HG03060 (cell line): ENCODE results near the gene EPHB3.

Experiments
- ATAC-seq: cut with Tn5 transposase; IDR thresholded peaks from one replicate; pipeline ENCODE4 v1.9.1; 2021; ENCODE audit warnings: low read depth, moderate number of reproducible peaks; ENCODE audit not compliant: unreplicated experiment

Gene EPHB3

GRCh38 chr3:184578218-184578617, 16.6 kb downstream of the EPHB3 start:
- ATAC-seq = no peak

- ATAC-seq = no peak
Measured at GRCh38 chr3:184578822-184579221, 17.2 kb downstream of the EPHB3 start.

- ATAC-seq = no peak
Measured at GRCh38 chr3:184579513-184579912, 17.9 kb downstream of the EPHB3 start.

- no peak for ATAC-seq
Measured at GRCh38 chr3:184580376-184580775, 18.8 kb downstream of the EPHB3 start.

- ATAC-seq = no peak
Measured at GRCh38 chr3:184581331-184581855, 19.8 kb downstream of the EPHB3 start.

GRCh38 chr3:184582646-184583577, 21.3 kb downstream of the EPHB3 start:
- ATAC-seq = no peak

- ATAC-seq = no peak
Measured at GRCh38 chr3:184583578-184584451, 22.2 kb downstream of the EPHB3 start.

GRCh38 chr3:184584464-184584891, 22.9 kb downstream of the EPHB3 start:
- no peak for ATAC-seq

GRCh38 chr3:184585545-184585944, 24.0 kb downstream of the EPHB3 start:
- no peak for ATAC-seq

- no peak for ATAC-seq
Measured at GRCh38 chr3:184586851-184587250, 25.3 kb downstream of the EPHB3 start.

- ATAC-seq = no peak
Measured at GRCh38 chr3:184588776-184589175, 27.2 kb downstream of the EPHB3 start.

GRCh38 chr3:184590795-184591194, 29.2 kb downstream of the EPHB3 start:
- ATAC-seq = no peak

GRCh38 chr3:184591789-184592188, 30.2 kb downstream of the EPHB3 start:
- no peak for ATAC-seq

GRCh38 chr3:184592371-184593219, 31.0 kb downstream of the EPHB3 start:
- ATAC-seq = no peak

GRCh38 chr3:184593220-184593927, 31.8 kb downstream of the EPHB3 start:
- ATAC-seq = no peak

GRCh38 chr3:184593928-184594303, 32.3 kb downstream of the EPHB3 start:
- no peak for ATAC-seq

- ATAC-seq = no peak
Measured at GRCh38 chr3:184594371-184595001, 32.9 kb downstream of the EPHB3 start.

GRCh38 chr3:184595726-184596125, 34.1 kb downstream of the EPHB3 start:
- ATAC-seq = no peak

- no peak for ATAC-seq
Measured at GRCh38 chr3:184596233-184596632, 34.6 kb downstream of the EPHB3 start.
